Measurements from ENCODE around the gene CDKAL1.

CDKAL1 gene

GRCh38 chr6:20929283-20929682, 395.0 kb downstream of the CDKAL1 start:
- H3K36me3 ChIP-seq: no peaks in the 10 kb centered on the region
- no peaks in the 10 kb centered on the region for H3K27me3 ChIP-seq
- H3K4me1 ChIP-seq: 0 out of 2 replicates have a peak, but pooled peaks cover 5% of the 10 kb centered on the region
- no peak for TF ChIP-seq CTCF (IDR thresholded peaks at IDR 0.05; ENCODE audit: low read depth, low read length)
- no peak for DNase-seq
- no peaks in the 10 kb centered on the region for H3K9me3 ChIP-seq
- H3K4me3 ChIP-seq (ENCODE audit: low read depth, low read length): no peak overlapping the region

GRCh38 chr6:20931093-20931492, 396.8 kb downstream of the CDKAL1 start:
- Histone ChIP-seq H3K4me1 (0 out of 2 replicates have a peak, but pooled peaks cover 5% of the 10 kb centered on the region), H3K9me3 (no peaks in the 10 kb centered on the region)

GRCh38 chr6:20931772-20932171, 397.5 kb downstream of the CDKAL1 start:
- DNase-seq: no peak
- no peak for TF ChIP-seq CTCF (IDR thresholded peaks at IDR 0.05; ENCODE audit: low read depth, low read length)
- Histone ChIP-seq H3K4me3 (ENCODE audit: low read depth, low read length) (no peak overlapping the region), H3K27me3 (no peaks in the 10 kb centered on the region), H3K4me1 (0 out of 2 replicates have a peak, but pooled peaks cover 5% of the 10 kb centered on the region), H3K36me3 (no peaks in the 10 kb centered on the region), H3K9me3 (no peaks in the 10 kb centered on the region)

More at GRCh38 chr6:20931093-20931492, 396.8 kb downstream of the CDKAL1 start:
- no peak overlapping the region for H3K4me3 ChIP-seq (ENCODE audit: low read depth, low read length)
- H3K27me3 ChIP-seq: no peaks in the 10 kb centered on the region
- DNase-seq: peak; percentile 12
- no peaks in the 10 kb centered on the region for H3K36me3 ChIP-seq
- no peak for TF ChIP-seq CTCF (IDR thresholded peaks at IDR 0.05; ENCODE audit: low read depth, low read length)

GRCh38 chr6:20932284-20932683, 398.0 kb downstream of the CDKAL1 start:
- H3K9me3 ChIP-seq: no peaks in the 10 kb centered on the region
- 0 out of 2 replicates have a peak, but pooled peaks cover 5% of the 10 kb centered on the region for H3K4me1 ChIP-seq
- DNase-seq: no peak
- H3K4me3 ChIP-seq (ENCODE audit: low read depth, low read length): no peak overlapping the region
- TF ChIP-seq CTCF (IDR thresholded peaks at IDR 0.05; ENCODE audit: low read depth, low read length): no peak
- no peaks in the 10 kb centered on the region for H3K27me3 ChIP-seq
- H3K36me3 ChIP-seq: no peaks in the 10 kb centered on the region

DNA sequence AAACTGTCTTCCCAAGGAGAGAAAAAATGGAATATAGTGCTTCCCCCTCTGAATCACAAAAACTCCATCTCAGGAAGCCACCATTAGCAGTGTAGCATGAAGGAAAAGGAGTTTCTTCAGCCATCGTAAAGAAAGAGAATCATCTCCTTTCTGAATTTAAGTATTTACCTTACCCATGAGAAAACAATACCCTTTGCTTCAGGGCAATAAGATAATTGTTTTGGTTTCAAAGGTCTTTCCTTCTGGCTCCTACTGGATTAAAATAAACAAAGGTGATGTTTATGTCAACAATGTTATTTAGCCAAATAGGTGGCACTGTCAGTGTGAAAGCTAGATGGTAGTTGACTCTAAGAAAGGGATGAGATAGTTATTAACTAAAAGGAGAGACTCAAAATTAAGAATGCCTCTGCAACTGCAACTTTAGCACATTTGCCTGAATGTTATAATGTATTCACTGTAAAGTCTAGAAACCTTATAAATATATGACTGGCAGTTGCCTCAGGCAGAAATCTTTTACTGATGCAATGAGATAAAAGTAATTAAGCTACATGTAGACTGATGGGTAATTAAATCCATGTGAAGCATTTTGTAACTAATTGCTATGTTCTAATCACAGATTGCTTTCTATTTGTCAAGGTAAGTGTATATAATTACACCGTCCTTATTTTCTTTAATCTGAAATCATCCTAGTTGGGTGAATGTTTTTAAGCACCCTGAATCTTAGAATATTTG, 399.0 kb downstream of the CDKAL1 start:
- Histone ChIP-seq H3K36me3 (no peaks in the 10 kb centered on the region), H3K4me1 (0 out of 2 replicates have a peak, but pooled peaks cover 5% of the 10 kb centered on the region), H3K9me3 (no peaks in the 10 kb centered on the region), H3K4me3 (ENCODE audit: low read depth, low read length) (no peak overlapping the region), H3K27me3 (no peaks in the 10 kb centered on the region)
- no peak for DNase-seq
- TF ChIP-seq CTCF (IDR thresholded peaks at IDR 0.05; ENCODE audit: low read depth, low read length): no peak

- DNase-seq: no peak
- Histone ChIP-seq H3K36me3 (no peaks in the 10 kb centered on the region), H3K27me3 (no peaks in the 10 kb centered on the region), H3K9me3 (no peaks in the 10 kb centered on the region), H3K4me1 (0 out of 2 replicates have a peak, but pooled peaks cover 5% of the 10 kb centered on the region), H3K4me3 (ENCODE audit: low read depth, low read length) (no peak overlapping the region)
- TF ChIP-seq CTCF (IDR thresholded peaks at IDR 0.05; ENCODE audit: low read depth, low read length): no peak
Measured at GRCh38 chr6:20936949-20937348, 402.7 kb downstream of the CDKAL1 start.

All from BE2C (cell line).